Measurements from ENCODE around the gene NFYA.

DNA sequence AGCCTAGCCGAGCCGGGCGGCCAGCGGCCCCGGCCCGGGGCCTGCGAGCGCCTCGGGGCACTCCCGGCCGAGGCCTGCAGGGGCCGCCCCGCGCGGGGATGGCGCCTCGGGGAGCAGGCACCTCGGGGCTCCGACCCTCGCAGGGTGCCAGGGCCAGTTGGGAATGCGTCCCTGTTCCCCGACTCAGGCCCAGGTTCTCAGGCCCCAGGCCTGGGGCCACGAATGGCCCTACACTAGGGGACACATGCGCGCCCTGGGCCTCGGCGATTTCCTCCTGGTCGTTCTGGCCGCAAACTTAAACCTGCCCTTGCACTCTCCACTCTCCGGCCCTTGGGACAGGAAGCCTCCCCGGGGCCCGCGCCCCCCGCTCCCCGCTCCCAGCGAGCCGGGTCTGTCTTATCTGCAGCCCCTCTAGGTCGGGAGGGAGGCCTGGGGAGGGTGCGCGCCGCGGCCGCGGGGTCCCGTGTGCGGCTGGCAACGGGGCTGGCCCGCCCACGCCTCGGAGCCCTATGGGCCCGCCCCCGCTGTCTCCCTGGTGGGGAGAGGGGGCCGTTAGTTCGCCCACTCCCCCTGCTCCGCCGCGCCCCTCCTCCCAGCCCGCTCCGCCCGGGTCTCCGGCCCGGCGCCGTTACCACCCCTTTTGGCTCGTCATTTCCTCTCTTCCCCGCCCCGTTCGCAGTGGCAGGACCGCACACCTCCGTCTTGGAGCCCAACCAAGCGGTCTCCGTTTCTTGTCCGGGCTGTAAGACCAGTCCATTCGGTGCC, 611 bp downstream of the NFYA start:
- TF ChIP-seq CTCF (IDR thresholded peaks at IDR 0.05): peak; percentile 40 to 89 (median 58)
- peak; percentile 77 to 93 for TF ChIP-seq POLR2AphosphoS5 (IDR thresholded peaks at IDR 0.05)
- TF ChIP-seq POLR2A (IDR thresholded peaks at IDR 0.05): peak in 3 of 4 donors; percentile 90 to 95 (median 94)
- TF ChIP-seq EP300 (IDR thresholded peaks at IDR 0.05): peak in 1 of 4 donors; percentile 20
